ENCODE measurements around the gene UBL4A.

Gene UBL4A

GRCh38 chrX:154448484-154448883, 37.9 kb downstream of the UBL4A start:
- Histone ChIP-seq H3K36me3 (peaks cover 27% of the 10 kb centered on the region), H3K27ac (no peak overlapping the region), H3K9me3 (no peaks in the 10 kb centered on the region), H3K4me1 (ENCODE audit: control insufficient read depth in 1 of 2, insufficient read depth in 1 of 2, low read depth in 1 of 2, low read length in 1 of 2) (peaks cover 10 to 12% of the 10 kb centered on the region in 2 experiments), H3K27me3 (no peaks in the 10 kb centered on the region), H3K4me3 (ENCODE audit: low read depth in 1 of 2, low read length in 1 of 2) (no peak overlapping the region)
- TF ChIP-seq CTCF (IDR thresholded peaks at IDR 0.05), result no peak

- Histone ChIP-seq H3K9me3 (no peaks in the 10 kb centered on the region), H3K27ac (no peak overlapping the region)
- no peak for TF ChIP-seq CTCF (IDR thresholded peaks at IDR 0.05)
Measured at GRCh38 chrX:154446430-154446829, 40.0 kb downstream of the UBL4A start.

GRCh38 chrX:154445776-154446175, 40.6 kb downstream of the UBL4A start:
- H3K9me3 ChIP-seq, result no peaks in the 10 kb centered on the region
- peaks cover 12 to 14% of the 10 kb centered on the region in 2 experiments for H3K4me1 ChIP-seq (ENCODE audit: control insufficient read depth in 1 of 2, insufficient read depth in 1 of 2, low read depth in 1 of 2, low read length in 1 of 2)
- no peaks in the 10 kb centered on the region for H3K27me3 ChIP-seq
- no peak overlapping the region for H3K27ac ChIP-seq
- TF ChIP-seq CTCF (IDR thresholded peaks at IDR 0.05), result no peak
- peaks cover 50% of the 10 kb centered on the region for H3K36me3 ChIP-seq
- H3K4me3 ChIP-seq (ENCODE audit: low read depth in 1 of 2, low read length in 1 of 2), result no peak overlapping the region

More at GRCh38 chrX:154446430-154446829, 40.0 kb downstream of the UBL4A start:
- peaks cover 12 to 14% of the 10 kb centered on the region in 2 experiments for H3K4me1 ChIP-seq (ENCODE audit: control insufficient read depth in 1 of 2, insufficient read depth in 1 of 2, low read depth in 1 of 2, low read length in 1 of 2)
- H3K27me3 ChIP-seq, result no peaks in the 10 kb centered on the region
- no peak overlapping the region for H3K4me3 ChIP-seq (ENCODE audit: low read depth in 1 of 2, low read length in 1 of 2)
- H3K36me3 ChIP-seq, result peaks cover 44% of the 10 kb centered on the region

- Histone ChIP-seq H3K4me1 (ENCODE audit: control insufficient read depth in 1 of 2, insufficient read depth in 1 of 2, low read depth in 1 of 2, low read length in 1 of 2) (peaks cover 12 to 14% of the 10 kb centered on the region in 2 experiments), H3K36me3 (peaks cover 50% of the 10 kb centered on the region), H3K9me3 (no peaks in the 10 kb centered on the region), H3K4me3 (ENCODE audit: low read depth in 1 of 2, low read length in 1 of 2) (peak overlapping the region; percentile 55 to 62), H3K27me3 (no peaks in the 10 kb centered on the region), H3K27ac (peak overlapping the region; percentile 83)
- no peak for TF ChIP-seq CTCF (IDR thresholded peaks at IDR 0.05)
Measured at GRCh38 chrX:154444755-154445246, 41.6 kb downstream of the UBL4A start.

GRCh38 chrX:154443992-154444754, 42.2 kb downstream of the UBL4A start, which contains the start of gene FAM50A:
FAM50A (plus strand) TSS chrX:154444141; CDS start chrX:154444236, 95 bp downstream.
- H3K4me1 ChIP-seq (ENCODE audit: control insufficient read depth in 1 of 2, insufficient read depth in 1 of 2, low read depth in 1 of 2, low read length in 1 of 2), result peaks cover 12 to 14% of the 10 kb centered on the region in 2 experiments
- H3K27ac ChIP-seq, result peak within 1 kb of the TSS; percentile 83
- H3K36me3 ChIP-seq, result peaks cover 46% of the 10 kb centered on the region

More at GRCh38 chrX:154443992-154444754, 42.2 kb downstream of the UBL4A start, which contains the start of gene FAM50A:
- peak; percentile 30 for TF ChIP-seq CTCF (IDR thresholded peaks at IDR 0.05)
- Histone ChIP-seq H3K9me3 (no peaks in the 10 kb centered on the region), H3K4me3 (ENCODE audit: low read depth in 1 of 2, low read length in 1 of 2) (peak within 1 kb of the TSS; percentile 55 to 62), H3K27me3 (no peaks in the 10 kb centered on the region)
